Adrenal gland (tissue), 5 donors: ENCODE measurements around the gene ARR3.

ENCODE experiments used
- POLR2A ChIP-seq, 2 donors: fragments of 450-650 bp; IDR thresholded peaks; one replicate each; pipeline ENCODE4 v1.6.1; 2017; ENCODE audit warnings: antibody characterized with exemption in 2 of 2, mild to moderate bottlenecking in 2 of 2, moderate library complexity in 1 of 2
- TF ChIP-seq, protein P1 (sequence below), 6 experiments: fragments of 450-650 bp in 4 of 6; fragments of 200-600 bp in 2 of 6; sonication (generic) in 1 of 6; IDR thresholded peaks; 1 replicate in 5 of 6; 2 replicates in 1 of 6; pipeline versions ENCODE4 v1.5.1 to v1.8.0; 2016 to 2021; ENCODE audit warnings: antibody characterized with exemption in 6 of 6, mild to moderate bottlenecking in 2 of 6, moderate library complexity in 1 of 6
- donor health status: DM: no; HTN: no; CAD: no.

DNA sequence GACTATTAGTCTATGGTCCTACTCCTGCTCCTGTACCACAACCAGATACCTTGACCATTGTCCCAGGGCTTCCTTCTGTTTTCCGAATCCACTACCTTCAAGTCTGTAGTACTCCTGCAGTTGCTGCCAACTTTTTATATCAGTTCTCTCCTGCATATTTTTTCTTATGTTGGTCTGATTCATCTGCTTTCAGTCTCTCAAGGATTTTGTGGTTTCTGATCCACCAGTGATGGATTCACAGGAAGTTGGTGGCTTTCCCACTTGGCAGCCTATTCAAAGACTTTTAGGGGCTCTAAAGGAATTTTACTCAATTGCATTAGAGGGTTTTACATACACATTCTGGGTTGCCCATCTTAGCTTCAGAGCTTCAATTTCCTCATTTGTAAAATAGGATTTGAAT lies 45.4 kb downstream of the ARR3 start:
- TF ChIP-seq, protein P1, sequence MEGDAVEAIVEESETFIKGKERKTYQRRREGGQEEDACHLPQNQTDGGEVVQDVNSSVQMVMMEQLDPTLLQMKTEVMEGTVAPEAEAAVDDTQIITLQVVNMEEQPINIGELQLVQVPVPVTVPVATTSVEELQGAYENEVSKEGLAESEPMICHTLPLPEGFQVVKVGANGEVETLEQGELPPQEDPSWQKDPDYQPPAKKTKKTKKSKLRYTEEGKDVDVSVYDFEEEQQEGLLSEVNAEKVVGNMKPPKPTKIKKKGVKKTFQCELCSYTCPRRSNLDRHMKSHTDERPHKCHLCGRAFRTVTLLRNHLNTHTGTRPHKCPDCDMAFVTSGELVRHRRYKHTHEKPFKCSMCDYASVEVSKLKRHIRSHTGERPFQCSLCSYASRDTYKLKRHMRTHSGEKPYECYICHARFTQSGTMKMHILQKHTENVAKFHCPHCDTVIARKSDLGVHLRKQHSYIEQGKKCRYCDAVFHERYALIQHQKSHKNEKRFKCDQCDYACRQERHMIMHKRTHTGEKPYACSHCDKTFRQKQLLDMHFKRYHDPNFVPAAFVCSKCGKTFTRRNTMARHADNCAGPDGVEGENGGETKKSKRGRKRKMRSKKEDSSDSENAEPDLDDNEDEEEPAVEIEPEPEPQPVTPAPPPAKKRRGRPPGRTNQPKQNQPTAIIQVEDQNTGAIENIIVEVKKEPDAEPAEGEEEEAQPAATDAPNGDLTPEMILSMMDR (IDR thresholded peaks at IDR 0.05): no peak
- no peak for TF ChIP-seq POLR2A (IDR thresholded peaks at IDR 0.05)
